ENCODE data around the gene NRXN2. TPM values are rescaled to one million over a fixed set of nuclear protein-coding genes. Genes with fewer than 3 reads are reported as not detected.

Gene NRXN2
- total RNA-seq, result 1.9 TPM
- long read RNA-seq, result 0 reads

- ATAC-seq, result peak; percentile 97
- peak; percentile 92 for DNase-seq (ENCODE audit: missing footprints)
- intact Hi-C loops (cut with DNase I), result loop anchor here (1.0 to 10.0 kb wide), 2 partner anchors 35 to 279 kb away; no protein-coding TSS in a partner anchor
These were observed at the start of gene NRXN2 for GRCh38 chr11:64723117-64723906. Gene NRXN2, minus strand, starts transcription at chr11:64723197. Its CDS starts 9,498 bp downstream, at chr11:64713699.

GRCh38 chr11:64772303-64773018 lies 49.5 kb upstream of the NRXN2 start:
- intact Hi-C loops (cut with DNase I), result no loop called here
- DNase-seq (ENCODE audit: missing footprints) (no peak), ATAC-seq (no peak)

GRCh38 chr11:64771861-64772260 lies 48.9 kb upstream of the NRXN2 start:
- no peak for DNase-seq (ENCODE audit: missing footprints)
- intact Hi-C loops (cut with DNase I), result no loop called here
- no peak for ATAC-seq

- DNase-seq (ENCODE audit: missing footprints) (no peak), ATAC-seq (no peak)
- intact Hi-C loops (cut with DNase I), result no loop called here
These were observed 47.1 kb upstream of the NRXN2 start for GRCh38 chr11:64770120-64770519.

GRCh38 chr11:64769283-64769682 lies 46.3 kb upstream of the NRXN2 start:
- no peak for ATAC-seq
- intact Hi-C loops (cut with DNase I), result no loop called here
- no peak for DNase-seq (ENCODE audit: missing footprints)

- DNase-seq (ENCODE audit: missing footprints) (no peak), ATAC-seq (no peak)
- intact Hi-C loops (cut with DNase I), result no loop called here
These were observed 45.3 kb upstream of the NRXN2 start for GRCh38 chr11:64768300-64768694.

- peak; percentile 3 for ATAC-seq
- intact Hi-C loops (cut with DNase I), result no loop called here
- DNase-seq (ENCODE audit: missing footprints), result no peak
These were observed 44.6 kb upstream of the NRXN2 start for GRCh38 chr11:64767344-64768299.

GRCh38 chr11:64766881-64767280 lies 43.9 kb upstream of the NRXN2 start:
- intact Hi-C loops (cut with DNase I), result no loop called here
- ATAC-seq (no peak), DNase-seq (ENCODE audit: missing footprints) (no peak)

- DNase-seq (ENCODE audit: missing footprints), result peak; percentile 51
- intact Hi-C loops (cut with DNase I), result no loop called here
- ATAC-seq, result no peak
These were observed 43.1 kb upstream of the NRXN2 start for GRCh38 chr11:64765851-64766665.

GRCh38 chr11:64765291-64765850 lies 42.4 kb upstream of the NRXN2 start:
- DNase-seq (ENCODE audit: missing footprints), result peak; percentile 31

GRCh38 chr11:64764753-64765152 lies 41.8 kb upstream of the NRXN2 start:
- DNase-seq (ENCODE audit: missing footprints), result no peak
- intact Hi-C loops (cut with DNase I), result no loop called here
- ATAC-seq, result no peak

More at GRCh38 chr11:64765291-64765850, 42.4 kb upstream of the NRXN2 start:
- intact Hi-C loops (cut with DNase I), result no loop called here
- no peak for ATAC-seq

GRCh38 chr11:64764040-64764611 lies 41.1 kb upstream of the NRXN2 start:
- no peak for DNase-seq (ENCODE audit: missing footprints)
- ATAC-seq, result peak; percentile 9
- intact Hi-C loops (cut with DNase I), result no loop called here

GRCh38 chr11:64763526-64764039 lies 40.6 kb upstream of the NRXN2 start:
- ATAC-seq (no peak), DNase-seq (ENCODE audit: missing footprints) (no peak)
- intact Hi-C loops (cut with DNase I), result loop anchor here (2.0 kb wide), 1 partner anchor 13 kb away; no protein-coding TSS in a partner anchor

GRCh38 chr11:64762674-64763525 lies 39.9 kb upstream of the NRXN2 start:
- intact Hi-C loops (cut with DNase I), result loop anchor here (2.0 kb wide), 1 partner anchor 14 kb away; no protein-coding TSS in a partner anchor
- no peak for ATAC-seq
- no peak for DNase-seq (ENCODE audit: missing footprints)

GRCh38 chr11:64762277-64762673 lies 39.3 kb upstream of the NRXN2 start:
- DNase-seq (ENCODE audit: missing footprints) (no peak), ATAC-seq (no peak)
- intact Hi-C loops (cut with DNase I), result loop anchor here (2.0 kb wide), 1 partner anchor 15 kb away; no protein-coding TSS in a partner anchor

GRCh38 chr11:64760759-64761420 lies 37.9 kb upstream of the NRXN2 start:
- ATAC-seq (no peak), DNase-seq (ENCODE audit: missing footprints) (no peak)
- intact Hi-C loops (cut with DNase I), result no loop called here
